Measurements from ENCODE around the gene TOMM5.

GRCh38 chr9:37621273-37622121 is 29.1 kb upstream of the TOMM5 start:
- no peak for TF ChIP-seq CTCF (IDR thresholded peaks at IDR 0.05)
- no peak for TF ChIP-seq POLR2A (IDR thresholded peaks at IDR 0.05)
